HG02973 (cell line): Measurements from ENCODE around the gene LRRC45.
"Not testable (repeated sequence)": the region's sequence is repeated elsewhere in the genome, so short reads cannot be mapped to it uniquely, and the experiment has no call there.

ENCODE experiments used
- ATAC-seq: cut with Tn5 transposase; IDR thresholded peaks from one replicate; pipeline ENCODE4 v1.9.1; 2021; ENCODE audit warnings: moderate library complexity; ENCODE audit not compliant: unreplicated experiment

The LRRC45 gene

GRCh38 chr17:82022981-82023446 lies at the start of gene LRRC45:
LRRC45 (plus strand) TSS chr17:82023305; CDS start chr17:82023644, 339 bp downstream.
- peak; percentile 80 for ATAC-seq

- ATAC-seq = no peak
Observed at GRCh38 chr17:81973432-81973831, 49.7 kb upstream of the LRRC45 start.

GRCh38 chr17:81976332-81977210 lies 46.5 kb upstream of the LRRC45 start:
- ATAC-seq = peak; percentile 3

- peak; percentile 80 for ATAC-seq
Observed at GRCh38 chr17:81977211-81977808, 45.8 kb upstream of the LRRC45 start, which contains the start of gene ASPSCR1. ASPSCR1 (plus strand) TSS chr17:81977629; CDS start chr17:81977647, 18 bp downstream.

- ATAC-seq = no peak
Observed at GRCh38 chr17:81978524-81979298, 44.4 kb upstream of the LRRC45 start.

GRCh38 chr17:81980122-81980521 lies 43.0 kb upstream of the LRRC45 start:
- ATAC-seq = no peak

- no peak for ATAC-seq
Observed at GRCh38 chr17:81980707-81981343, 42.3 kb upstream of the LRRC45 start.

- not testable (repeated sequence) for ATAC-seq
Observed at GRCh38 chr17:81981511-81981910, 41.6 kb upstream of the LRRC45 start.

- no peak for ATAC-seq
Observed at GRCh38 chr17:81983011-81983638, 40.0 kb upstream of the LRRC45 start.

GRCh38 chr17:81983639-81984373 lies 39.3 kb upstream of the LRRC45 start:
- ATAC-seq = no peak

- no peak for ATAC-seq
Observed at GRCh38 chr17:81984773-81985410, 38.2 kb upstream of the LRRC45 start.

GRCh38 chr17:81986606-81987005 lies 36.5 kb upstream of the LRRC45 start:
- ATAC-seq = no peak

GRCh38 chr17:81987161-81987770 lies 35.8 kb upstream of the LRRC45 start:
- no peak for ATAC-seq

- ATAC-seq = no peak
Observed at GRCh38 chr17:81990836-81991683, 32.0 kb upstream of the LRRC45 start.

GRCh38 chr17:81991684-81992305 lies 31.3 kb upstream of the LRRC45 start:
- no peak for ATAC-seq

GRCh38 chr17:81992306-81993102 lies 30.6 kb upstream of the LRRC45 start:
- ATAC-seq = no peak
